HepG2 (cell line): ENCODE measurements around the gene AGGF1. TPM values are rescaled to one million over a fixed set of nuclear protein-coding genes. Genes with fewer than 3 reads are reported as not detected.
"Not testable (repeated sequence)": the region's sequence is repeated elsewhere in the genome, so short reads cannot be mapped to it uniquely, and the experiment has no call there.

Source experiments
- ATAC-seq: fragments of 200-7000 bp; cut with Tn5 transposase; 3 replicates; pipeline ENCODE4 v1.9.1; 2020; ENCODE audit warnings: mild to moderate bottlenecking, moderate library complexity
- BruUV-seq: library from RNA; stranded (reverse); fragments of 400-500 nt; replicated peaks from 2 replicates; lab custom pipeline; 2021; lab: Mats Ljungman, UMichigan
- CTCF ChIA-PET: fragments of 300-600 bp; formaldehyde crosslinking; extraction: SDS; loops from one replicate; lab custom pipeline; 2021; ENCODE audit warnings: low total read pairs, inconsistent platforms, low intra/inter-chr PET ratio; lab: Yijun Ruan, JAX
- POLR2A ChIA-PET: fragments of 350-600 bp; sonication (Branson Sonifier 250); formaldehyde crosslinking; loops from one replicate; lab custom pipeline; 2020; ENCODE audit warnings: antibody characterized with exemption, inconsistent platforms; lab: Yijun Ruan, JAX
- DNase-seq: peaks from one replicate; pipeline ENCODE4 v3.0.0-alpha.2; 2015; ENCODE audit warnings: low spot score
- FAIRE-seq: peaks from 3 replicates; lab custom pipeline; 2011; peaks lifted over from hg19 to GRCh38; lab: Jason Lieb, UNC
- H2AFZ ChIP-seq: one replicate; pipeline ENCODE4 v1.6.1; 2011; ENCODE audit warnings: low read length, inconsistent platforms
- H3K27ac ChIP-seq: fragments of 300-600 bp; 3 replicates; pipeline ENCODE4 v1.8.0; 2011; ENCODE audit warnings: mixed run types, mild to moderate bottlenecking, mixed read lengths, low read length, inconsistent platforms; ENCODE audit not compliant: insufficient read depth; ENCODE audit errors: extremely low read length
- H3K27me3 ChIP-seq, 2 experiments: fragments of 200-600 bp in 1 of 2; 2 replicates in 1 of 2; 3 replicates in 1 of 2; pipeline versions ENCODE4 v1.6.0 to v1.8.0; 2011; ENCODE audit warnings: low read length in 2 of 2, mild to moderate bottlenecking in 2 of 2, moderate library complexity in 2 of 2, inconsistent platforms in 1 of 2; ENCODE audit not compliant: insufficient read depth in 2 of 2, control insufficient read depth in 1 of 2
- H3K36me3 ChIP-seq, 2 experiments: fragments of 200-600 bp in 1 of 2; replicated peaks in 1 of 2; 2 replicates in 1 of 2; 3 replicates in 1 of 2; pipeline versions ENCODE4 v1.5.1 to v1.8.0; 2011; ENCODE audit warnings: low read length in 2 of 2, inconsistent platforms in 1 of 2; ENCODE audit not compliant: insufficient read depth in 2 of 2, control insufficient read depth in 1 of 2
- H3K4me1 ChIP-seq: 2 replicates; pipeline ENCODE4 v1.5.1; 2012; ENCODE audit warnings: low read length, inconsistent platforms; ENCODE audit not compliant: insufficient read depth
- H3K4me2 ChIP-seq: 2 replicates; pipeline ENCODE4 v1.6.0; 2011; ENCODE audit warnings: low read depth, low read length, inconsistent platforms
- H3K4me3 ChIP-seq, 3 experiments: fragments of 200-600 bp in 1 of 3; sonication (generic), shearing (Covaris generic) in 1 of 3; replicated peaks in 1 of 3; 2 replicates each; pipeline ENCODE4 v1.5.1; 2011 to 2016; ENCODE audit warnings: low read length in 3 of 3, inconsistent platforms in 2 of 3, low read depth in 2 of 3, mild to moderate bottlenecking in 2 of 3, control low read depth in 1 of 3, mixed read lengths in 1 of 3; ENCODE audit not compliant: insufficient read depth in 1 of 3
- H3K79me2 ChIP-seq: one replicate; pipeline ENCODE4 v1.6.1; 2011; ENCODE audit warnings: low read length, inconsistent platforms; ENCODE audit not compliant: insufficient read depth
- H3K9ac ChIP-seq: 2 replicates; pipeline ENCODE4 v1.6.0; 2011; ENCODE audit warnings: mild to moderate bottlenecking, low read depth, low read length, inconsistent platforms; ENCODE audit not compliant: insufficient read depth
- H3K9me3 ChIP-seq: 2 replicates; pipeline ENCODE4 v1.5.1; 2012; ENCODE audit warnings: mild to moderate bottlenecking, low read length
- H4K20me1 ChIP-seq: 2 replicates; pipeline ENCODE4 v1.6.0; 2011; ENCODE audit warnings: inconsistent platforms, mild to moderate bottlenecking, low read length, moderate library complexity; ENCODE audit not compliant: insufficient read depth
- KDM5A ChIP-seq: fragments of 200-600 bp; sonication (generic); IDR thresholded peaks from 2 replicates; pipeline ENCODE4 v1.7.0; 2018; ENCODE audit warnings: antibody characterized with exemption, mild to moderate bottlenecking, low read length, borderline replicate concordance
- KDM5B ChIP-seq: sonication (generic); formaldehyde crosslinking; IDR thresholded peaks from 2 replicates; pipeline ENCODE4 v1.4.0; 2020; ENCODE audit warnings: missing genetic modification reagents, mild to moderate bottlenecking, borderline replicate concordance
- PHF5A ChIP-seq: IDR thresholded peaks from one replicate; pipeline ENCODE4 v1.6.1; 2018; ENCODE audit warnings: low read depth, missing genetic modification reagents; ENCODE audit not compliant: unreplicated experiment
- SIX4 ChIP-seq: sonication (generic); formaldehyde crosslinking; IDR thresholded peaks from 2 replicates; pipeline ENCODE4 v1.4.0; 2020; ENCODE audit warnings: missing genetic modification reagents
- ZNF225 ChIP-seq: sonication (generic); formaldehyde crosslinking; IDR thresholded peaks from 2 replicates; pipeline ENCODE4 v1.4.0; 2020; ENCODE audit warnings: mild to moderate bottlenecking, missing genetic modification reagents
- ZNF543 ChIP-seq: sonication (generic); formaldehyde crosslinking; IDR thresholded peaks from 2 replicates; pipeline ENCODE4 v1.4.0; 2020; ENCODE audit warnings: mild to moderate bottlenecking, missing genetic modification reagents
- WGBS: methylation state at CpG from one replicate; pipeline ENCODE4 v1.1.6; 2017; ENCODE audit warnings: low lambda C conversion rate; 5-methylcytosine and 5-hydroxymethylcytosine counted together
- in situ Hi-C: cut with HindIII; loops from 2 replicates; pipeline ENCODE4 v1.10.0; 2017; ENCODE audit warnings: low pct_unique_long_range_greater_than_20kb; ENCODE audit not compliant: extremely low pct_ligation_motif_present
- intact Hi-C: fragments of 100-400 bp; cut with micrococcal nuclease; formaldehyde crosslinking; loops from one replicate; pipeline ENCODE4 v1.10.0; 2022; ENCODE audit not compliant: unreplicated experiment
- polyA plus RNA-seq, 8 experiments: library from polyadenylated mRNA; depleted of rRNA in 3 of 8; stranded (reverse) in 7 of 8; unstranded in 1 of 8; fragments of >200 nt; fragmentation: Illumina TruSeq in 4 of 8; extraction: Trizol in 4 of 8; gene quantifications; 2 replicates each; pipeline versions ENCODE4 v1.2.1 to v1.2.3, GENCODE V29; 2011 to 2016; ENCODE audit warnings: low read depth in 4 of 8, missing spikeins in 1 of 8, mixed read lengths in 1 of 8; ENCODE audit not compliant: insufficient read depth in 1 of 8
- total RNA-seq, 5 experiments: library from RNA; depleted of rRNA; stranded (reverse); fragments of >200 nt; fragmentation: Illumina TruSeq; extraction: Trizol; gene quantifications; 2 replicates each; pipeline ENCODE4 v1.2.3, GENCODE V29; 2016; ENCODE audit warnings: low read depth in 1 of 5
- TF ChIP-seq, protein P1 (sequence below): sonication (generic); formaldehyde crosslinking; IDR thresholded peaks from 2 replicates; pipeline ENCODE4 v1.5.1; 2020; ENCODE audit warnings: mild to moderate bottlenecking, missing genetic modification reagents, moderate library complexity
- TF ChIP-seq, protein P2 (sequence below): sonication (generic); formaldehyde crosslinking; conservative IDR thresholded peaks from 2 replicates; pipeline ENCODE4 v1.8.0; 2022; ENCODE audit warnings: low read depth, missing genetic modification reagents
- TF ChIP-seq, protein P3 (sequence below): sonication (generic); formaldehyde crosslinking; IDR thresholded peaks from 2 replicates; pipeline ENCODE4 v1.4.0; 2020; ENCODE audit warnings: mild to moderate bottlenecking, missing genetic modification reagents

AGGF1 gene
- total and polyA plus RNA-seq, 2 of the 13 experiments (the other 11 are each of a cell fraction or from before 2014, with no cell fraction given) = 12.9 to 15.5 TPM

DNA sequence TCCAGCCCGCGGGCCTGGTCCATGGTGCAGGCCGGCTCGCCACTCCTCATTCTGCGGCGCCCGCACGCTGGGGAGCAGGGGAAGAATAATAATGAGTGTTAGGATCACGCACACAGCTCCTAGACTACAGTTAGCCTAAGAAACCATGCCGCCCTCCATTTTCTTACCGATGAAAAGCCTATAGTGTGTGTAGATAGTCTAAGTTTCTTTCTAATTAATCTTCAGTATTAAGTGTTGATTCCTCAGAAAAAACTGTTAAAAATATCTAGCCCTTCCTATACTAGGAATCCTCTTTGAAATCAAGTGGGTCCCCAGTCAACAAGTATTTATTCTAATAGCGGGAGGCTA is 47.6 kb downstream of the AGGF1 start:
- Histone ChIP-seq H3K27ac (no peak overlapping the region), H3K27me3 (no peaks in the 10 kb centered on the region), H3K9me3 (no peaks in the 10 kb centered on the region), H3K4me3 (no peak overlapping the region), H3K4me1 (no peaks in the 10 kb centered on the region), H2AFZ (no peak overlapping the region), H3K79me2 (no peaks in the 10 kb centered on the region), H4K20me1 (no peaks in the 10 kb centered on the region), H3K36me3 (peaks cover 0 to 21% of the 10 kb centered on the region in 2 experiments; a peak in 3 of 5 replicates), H3K9ac (no peak overlapping the region), H3K4me2 (no peak overlapping the region)
- ChIA-PET POLR2A (interaction anchor here (2.1 kb wide), 1 partner anchor 9 kb away, joined by 5 read pairs; the partner anchor contains the start of gene ZBED3), CTCF (no interaction called here)
- DNase-seq (no peak), FAIRE-seq (no peak), ATAC-seq (no peak)
- TF ChIP-seq, protein P1, sequence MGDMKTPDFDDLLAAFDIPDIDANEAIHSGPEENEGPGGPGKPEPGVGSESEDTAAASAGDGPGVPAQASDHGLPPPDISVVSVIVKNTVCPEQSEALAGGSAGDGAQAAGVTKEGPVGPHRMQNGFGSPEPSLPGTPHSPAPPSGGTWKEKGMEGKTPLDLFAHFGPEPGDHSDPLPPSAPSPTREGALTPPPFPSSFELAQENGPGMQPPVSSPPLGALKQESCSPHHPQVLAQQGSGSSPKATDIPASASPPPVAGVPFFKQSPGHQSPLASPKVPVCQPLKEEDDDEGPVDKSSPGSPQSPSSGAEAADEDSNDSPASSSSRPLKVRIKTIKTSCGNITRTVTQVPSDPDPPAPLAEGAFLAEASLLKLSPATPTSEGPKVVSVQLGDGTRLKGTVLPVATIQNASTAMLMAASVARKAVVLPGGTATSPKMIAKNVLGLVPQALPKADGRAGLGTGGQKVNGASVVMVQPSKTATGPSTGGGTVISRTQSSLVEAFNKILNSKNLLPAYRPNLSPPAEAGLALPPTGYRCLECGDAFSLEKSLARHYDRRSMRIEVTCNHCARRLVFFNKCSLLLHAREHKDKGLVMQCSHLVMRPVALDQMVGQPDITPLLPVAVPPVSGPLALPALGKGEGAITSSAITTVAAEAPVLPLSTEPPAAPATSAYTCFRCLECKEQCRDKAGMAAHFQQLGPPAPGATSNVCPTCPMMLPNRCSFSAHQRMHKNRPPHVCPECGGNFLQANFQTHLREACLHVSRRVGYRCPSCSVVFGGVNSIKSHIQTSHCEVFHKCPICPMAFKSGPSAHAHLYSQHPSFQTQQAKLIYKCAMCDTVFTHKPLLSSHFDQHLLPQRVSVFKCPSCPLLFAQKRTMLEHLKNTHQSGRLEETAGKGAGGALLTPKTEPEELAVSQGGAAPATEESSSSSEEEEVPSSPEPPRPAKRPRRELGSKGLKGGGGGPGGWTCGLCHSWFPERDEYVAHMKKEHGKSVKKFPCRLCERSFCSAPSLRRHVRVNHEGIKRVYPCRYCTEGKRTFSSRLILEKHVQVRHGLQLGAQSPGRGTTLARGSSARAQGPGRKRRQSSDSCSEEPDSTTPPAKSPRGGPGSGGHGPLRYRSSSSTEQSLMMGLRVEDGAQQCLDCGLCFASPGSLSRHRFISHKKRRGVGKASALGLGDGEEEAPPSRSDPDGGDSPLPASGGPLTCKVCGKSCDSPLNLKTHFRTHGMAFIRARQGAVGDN = no peak
- TF ChIP-seq PHF5A (CRISPR knock-in tag) (no peak), ZNF543 (CRISPR knock-in tag) (no peak), SIX4 (CRISPR knock-in tag) (no peak), KDM5A (no peak), ZNF225 (CRISPR knock-in tag) (no peak), KDM5B (CRISPR knock-in tag) (no peak)
- TF ChIP-seq, protein P2, sequence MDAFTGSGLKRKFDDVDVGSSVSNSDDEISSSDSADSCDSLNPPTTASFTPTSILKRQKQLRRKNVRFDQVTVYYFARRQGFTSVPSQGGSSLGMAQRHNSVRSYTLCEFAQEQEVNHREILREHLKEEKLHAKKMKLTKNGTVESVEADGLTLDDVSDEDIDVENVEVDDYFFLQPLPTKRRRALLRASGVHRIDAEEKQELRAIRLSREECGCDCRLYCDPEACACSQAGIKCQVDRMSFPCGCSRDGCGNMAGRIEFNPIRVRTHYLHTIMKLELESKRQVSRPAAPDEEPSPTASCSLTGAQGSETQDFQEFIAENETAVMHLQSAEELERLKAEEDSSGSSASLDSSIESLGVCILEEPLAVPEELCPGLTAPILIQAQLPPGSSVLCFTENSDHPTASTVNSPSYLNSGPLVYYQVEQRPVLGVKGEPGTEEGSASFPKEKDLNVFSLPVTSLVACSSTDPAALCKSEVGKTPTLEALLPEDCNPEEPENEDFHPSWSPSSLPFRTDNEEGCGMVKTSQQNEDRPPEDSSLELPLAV (CRISPR knock-in tag) = no peak
- TF ChIP-seq, protein P3, sequence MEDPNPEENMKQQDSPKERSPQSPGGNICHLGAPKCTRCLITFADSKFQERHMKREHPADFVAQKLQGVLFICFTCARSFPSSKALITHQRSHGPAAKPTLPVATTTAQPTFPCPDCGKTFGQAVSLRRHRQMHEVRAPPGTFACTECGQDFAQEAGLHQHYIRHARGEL = no peak
- 98% methylated on average over 12 of the region's 12 CpGs for WGBS
- intact Hi-C loops (no loop called here), in situ Hi-C loops (no loop called here)
- no TSS peak for BruUV-seq

DNA sequence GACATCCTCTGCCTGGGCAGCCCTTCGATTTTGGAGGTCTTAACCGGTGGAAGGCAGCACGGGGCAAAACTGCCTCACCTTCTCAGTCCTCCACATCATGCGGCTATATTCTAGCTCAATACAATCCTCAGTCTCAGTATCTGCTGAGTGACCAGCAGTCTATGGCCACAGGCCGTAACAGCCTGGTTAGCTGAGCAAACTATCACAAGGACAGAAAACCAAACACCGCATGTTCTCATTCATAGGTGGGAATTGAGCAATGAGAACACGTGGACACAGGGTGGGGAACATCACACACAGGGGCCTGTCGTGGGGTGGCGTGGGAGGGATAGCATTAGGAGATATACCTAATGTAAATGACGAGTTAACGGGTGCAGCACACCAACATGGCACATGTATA is 50.3 kb downstream of the AGGF1 start:
- H4K20me1 ChIP-seq, H3K9ac ChIP-seq, H2AFZ ChIP-seq, H3K4me2 ChIP-seq, H3K4me1 ChIP-seq, H3K4me3 ChIP-seq, H3K9me3 ChIP-seq, DNase-seq, POLR2A ChIA-PET, in situ Hi-C loops, H3K27me3 ChIP-seq, H3K79me2 ChIP-seq, BruUV-seq, CTCF ChIA-PET, intact Hi-C loops, FAIRE-seq, H3K27ac ChIP-seq: not testable (repeated sequence)
- WGBS = 88% methylated on average over 10 of the region's 11 CpGs
- peaks cover 3 to 25% of the 10 kb centered on the region in 2 experiments; a peak in 4 of 5 replicates for H3K36me3 ChIP-seq
- peak; percentile 27; the same call in 1 of the 3 replicates for ATAC-seq
